ENCODE results near the gene KIF21B. TPM values are rescaled to one million over a fixed set of nuclear protein-coding genes. Genes with fewer than 3 reads are reported as not detected.

The KIF21B gene
- total and polyA plus RNA-seq, 2 of the 8 experiments (the other 6 are each of a cell fraction or from before 2014, with no cell fraction given) = 10.8 to 26.5 TPM

- Histone ChIP-seq H2BK5ac (ENCODE audit: low read depth, low read length) (peak overlapping the region; percentile 56; the same call in 1 of the 2 replicates), H3K23ac (ENCODE audit: insufficient read length) (no peak overlapping the region), H2BK20ac (ENCODE audit: low read length) (no peak overlapping the region), H3K79me2 (ENCODE audit: control insufficient read depth in 1 of 2, insufficient read depth in 2 of 2, low read length in 2 of 2) (peaks cover 0 to 23% of the 10 kb centered on the region in 2 experiments; a peak in 3 of 4 replicates), H3K79me1 (ENCODE audit: low read depth, low read length) (peaks cover 6% of the 10 kb centered on the region), H3K9ac (replicated peaks in 1 of 4; ENCODE audit: extremely low read depth in 1 of 4, low read depth in 3 of 4, low read length in 3 of 4) (peak overlapping the region in 2 of 4 experiments; percentile 8 to 63; a peak in 2 of 7 replicates), H2AK5ac (ENCODE audit: low read depth, low read length) (peak overlapping the region; percentile 3; the same call in 1 of the 2 replicates), H3K27ac (ENCODE audit: low read depth, low read length) (no peak overlapping the region), H4K91ac (replicated peaks; ENCODE audit: insufficient read length, low read length) (peak overlapping the region; percentile 36), H3K23me2 (ENCODE audit: low read depth, low read length) (peaks cover 18% of the 10 kb centered on the region; the same call in 1 of the 2 replicates), H3K27me3 (replicated peaks in 1 of 4; ENCODE audit: control insufficient read depth in 3 of 4, extremely low read depth in 1 of 4, insufficient read depth in 3 of 4, low read length in 3 of 4) (peaks cover 0 to 5% (median under 1%) of the 10 kb centered on the region in 4 experiments; a peak in 2 of 7 replicates), H4K8ac (ENCODE audit: extremely low read depth, insufficient read depth, low read length) (peak overlapping the region; percentile 71), H3K4me3 (ENCODE audit: extremely low read depth in 1 of 4, insufficient read depth in 2 of 4, low read depth in 3 of 4, low read length in 4 of 4) (peak overlapping the region; percentile 64 to 84 (median 67)), H2AFZ (ENCODE audit: low read length) (no peak overlapping the region), H3K9me3 (ENCODE audit: insufficient read depth in 2 of 2, low read depth in 1 of 2, low read length in 1 of 2) (no peaks in the 10 kb centered on the region), H3K4me1 (replicated peaks in 1 of 4; ENCODE audit: control insufficient read depth in 3 of 4, insufficient read depth in 4 of 4, low read length in 3 of 4) (peaks cover 22 to 49% (median 37%) of the 10 kb centered on the region in 4 experiments), H2BK15ac (ENCODE audit: low read length) (no peak overlapping the region), H4K5ac (ENCODE audit: insufficient read length, low read depth, low read length) (no peak overlapping the region), H2BK12ac (ENCODE audit: low read depth, low read length) (0 out of 2 replicates have a peak overlapping the region, but pooled peaks have one; percentile 55), H3K4me2 (ENCODE audit: insufficient read depth in 1 of 2, low read depth in 2 of 2, low read length in 2 of 2) (peak overlapping the region; percentile 74 to 90), H3K18ac (ENCODE audit: extremely low read depth, low read length) (peak overlapping the region; percentile 87), H2BK120ac (replicated peaks; ENCODE audit: low read depth, low read length) (no peak overlapping the region), H3K36me3 (ENCODE audit: control insufficient read depth in 2 of 4, insufficient read depth in 4 of 4, low read length in 3 of 4) (no peaks in the 10 kb centered on the region; a peak in 2 of 8 replicates), H3K56ac (replicated peaks; ENCODE audit: insufficient read length, low read depth, low read length) (peak overlapping the region; percentile 34), H3K4ac (replicated peaks; ENCODE audit: insufficient read length, low read depth, low read length) (peak overlapping the region; percentile 6), H4K20me1 (replicated peaks in 1 of 2; ENCODE audit: control insufficient read depth in 1 of 2, insufficient read depth in 2 of 2, low read length in 2 of 2) (peaks cover 0 to 7% of the 10 kb centered on the region in 2 experiments), H3K14ac (ENCODE audit: insufficient read length) (no peak overlapping the region)
- FAIRE-seq (no peak), DNase-seq (ENCODE audit: low read depth in 1 of 2, low spot score in 2 of 2) (peak in 1 of 2 experiments; percentile 72)
- TF ChIP-seq KDM4A (IDR thresholded peaks at IDR 0.05; ENCODE audit: low read depth, low read length, severe bottlenecking) (peak; percentile 92), TEAD4 (IDR thresholded peaks at IDR 0.05; ENCODE audit: low read depth, low read length) (no peak)
- ChIA-PET POLR2A (ENCODE audit: partially characterized antibody) (interaction anchor here (1.1 to 6.8 kb wide), 7 partner anchors 10 to 134 kb away, joined by 3 to 41 read pairs (median 4); partner anchors contain the start of gene INAVA), CTCF (ENCODE audit: partially characterized antibody) (interaction anchor here (0.6 to 23.5 kb wide), 16 partner anchors 9 to 1250 kb away, joined by 3 to 532 read pairs (median 8); partner anchors contain the start of gene ASCL5)
- 11% methylated on average over 20 of the region's 56 CpGs; no CpG with 5 or more reads in 1 of the 2 experiments for WGBS, 2 experiments (ENCODE audit: extremely low coverage in 1 of 2, insufficient coverage in 1 of 2, insufficient read length in 1 of 2, insufficient replicate concordance in 2 of 2, low coverage in 1 of 2, low lambda C conversion rate in 2 of 2, missing lambda C conversion rate in 1 of 2)
These were observed 546 bp downstream of the KIF21B start for GRCh38 chr1:201022820-201023516.
